Measurements from ENCODE around the gene EVL. TPM values are rescaled to one million over a fixed set of nuclear protein-coding genes. Genes with fewer than 3 reads are reported as not detected.

The EVL gene
- total RNA-seq, 1 experiment from 2014 or later = 82.9 TPM

- H3K9me3 ChIP-seq (ENCODE audit: low read depth, low read length, poor library complexity, severe bottlenecking) = no peaks in the 10 kb centered on the region
- BruUV-seq (replicated peaks) = no TSS peak
- no peaks in the 10 kb centered on the region for H3K36me3 ChIP-seq (ENCODE audit: insufficient read depth, low read length, poor library complexity, severe bottlenecking)
- no peak for TF ChIP-seq EZH2 (IDR thresholded peaks at IDR 0.05; ENCODE audit: borderline replicate concordance, low read depth, low read length, poor library complexity, severe bottlenecking)
- no peak for TF ChIP-seq CTCF (conservative IDR thresholded peaks at IDR 0.05; ENCODE audit: low read depth, low read length)
- intact Hi-C loops (cut with micrococcal nuclease; ENCODE audit: unreplicated experiment) = no loop called here
- DNase-seq (ENCODE audit: low spot score) = no peak
- no peak overlapping the region for H3K27ac ChIP-seq (ENCODE audit: low read depth, low read length, poor library complexity, severe bottlenecking)
- H3K27me3 ChIP-seq (replicated peaks; ENCODE audit: insufficient read depth, low read depth, low read length, poor library complexity) = no peaks in the 10 kb centered on the region
- ChIA-PET POLR2A (ENCODE audit: low non-redundant PET) (no interaction called here), CTCF (no interaction called here)
- no peaks in the 10 kb centered on the region for H3K4me1 ChIP-seq (ENCODE audit: insufficient read depth, low read length, poor library complexity, severe bottlenecking)
- H3K4me3 ChIP-seq (ENCODE audit: low read depth, low read length, poor library complexity, severe bottlenecking) = no peak overlapping the region
These were observed 80.7 kb downstream of the EVL start for GRCh38 chr14:100145682-100146464.

GRCh38 chr14:100146531-100147091 is 81.4 kb downstream of the EVL start:
- Histone ChIP-seq H3K9me3 (ENCODE audit: low read depth, low read length, poor library complexity, severe bottlenecking) (no peaks in the 10 kb centered on the region), H3K36me3 (ENCODE audit: insufficient read depth, low read length, poor library complexity, severe bottlenecking) (no peaks in the 10 kb centered on the region), H3K4me3 (ENCODE audit: low read depth, low read length, poor library complexity, severe bottlenecking) (no peak overlapping the region), H3K27ac (ENCODE audit: low read depth, low read length, poor library complexity, severe bottlenecking) (no peak overlapping the region), H3K4me1 (ENCODE audit: insufficient read depth, low read length, poor library complexity, severe bottlenecking) (no peaks in the 10 kb centered on the region), H3K27me3 (replicated peaks; ENCODE audit: insufficient read depth, low read depth, low read length, poor library complexity) (no peaks in the 10 kb centered on the region)
- no peak for DNase-seq (ENCODE audit: low spot score)
- no peak; the same call in 1 of the 2 replicates for TF ChIP-seq CTCF (conservative IDR thresholded peaks at IDR 0.05; ENCODE audit: low read depth, low read length)
- TF ChIP-seq EZH2 (IDR thresholded peaks at IDR 0.05; ENCODE audit: borderline replicate concordance, low read depth, low read length, poor library complexity, severe bottlenecking) = no peak
- intact Hi-C loops (cut with micrococcal nuclease; ENCODE audit: unreplicated experiment) = no loop called here
- POLR2A ChIA-PET (ENCODE audit: low non-redundant PET) = no interaction called here
- CTCF ChIA-PET = no interaction called here
- BruUV-seq (replicated peaks) = no TSS peak

- intact Hi-C loops (cut with micrococcal nuclease; ENCODE audit: unreplicated experiment) = no loop called here
- BruUV-seq (replicated peaks) = no TSS peak
- H3K9me3 ChIP-seq (ENCODE audit: low read depth, low read length, poor library complexity, severe bottlenecking) = no peaks in the 10 kb centered on the region
- no peak overlapping the region for H3K27ac ChIP-seq (ENCODE audit: low read depth, low read length, poor library complexity, severe bottlenecking)
- no peaks in the 10 kb centered on the region for H3K4me1 ChIP-seq (ENCODE audit: insufficient read depth, low read length, poor library complexity, severe bottlenecking)
- ChIA-PET POLR2A (ENCODE audit: low non-redundant PET) (no interaction called here), CTCF (no interaction called here)
- H3K4me3 ChIP-seq (ENCODE audit: low read depth, low read length, poor library complexity, severe bottlenecking) = no peak overlapping the region
- H3K36me3 ChIP-seq (ENCODE audit: insufficient read depth, low read length, poor library complexity, severe bottlenecking) = no peaks in the 10 kb centered on the region
- TF ChIP-seq EZH2 (IDR thresholded peaks at IDR 0.05; ENCODE audit: borderline replicate concordance, low read depth, low read length, poor library complexity, severe bottlenecking) (no peak), CTCF (conservative IDR thresholded peaks at IDR 0.05; ENCODE audit: low read depth, low read length) (no peak)
- no peak for DNase-seq (ENCODE audit: low spot score)
- no peaks in the 10 kb centered on the region for H3K27me3 ChIP-seq (replicated peaks; ENCODE audit: insufficient read depth, low read depth, low read length, poor library complexity)
These were observed 82.0 kb downstream of the EVL start for GRCh38 chr14:100147181-100147631.
